ENCODE results near the gene SSTR3. TPM values are rescaled to one million over a fixed set of nuclear protein-coding genes. Genes with fewer than 3 reads are reported as not detected.

SSTR3 gene
- total and polyA plus RNA-seq, 2 of the 13 experiments (the other 11 are each of a cell fraction or from before 2014, with no cell fraction given): 0.08 to 0.64 TPM

GRCh38 chr22:37178350-37179125, 33.7 kb downstream of the SSTR3 start (continued):
- no peak for TF ChIP-seq ZNF713 (CRISPR knock-in tag; IDR thresholded peaks at IDR 0.05)
- TF ChIP-seq NFATC3 (CRISPR knock-in tag; IDR thresholded peaks at IDR 0.05): no peak
- peak; percentile 34; the same call in 1 of the 2 replicates for TF ChIP-seq MAFF (IDR thresholded peaks at IDR 0.05; ENCODE audit: low read depth, low read length)
- TF ChIP-seq ZNF382 (CRISPR knock-in tag; IDR thresholded peaks at IDR 0.05; ENCODE audit: borderline replicate concordance): no peak
- no peak for TF ChIP-seq RNF219 (CRISPR knock-in tag; IDR thresholded peaks at IDR 0.05)
- TF ChIP-seq LBX2 (CRISPR knock-in tag; IDR thresholded peaks at IDR 0.05; ENCODE audit: borderline replicate concordance): no peak
- TF ChIP-seq SAP130 (CRISPR knock-in tag; IDR thresholded peaks at IDR 0.05; ENCODE audit: low read depth): peak; percentile 17; the same call in 1 of the 2 replicates
- TF ChIP-seq MLX (CRISPR knock-in tag; IDR thresholded peaks at IDR 0.05): no peak
- TF ChIP-seq KAT8 (CRISPR knock-in tag; IDR thresholded peaks at IDR 0.05): 0 out of 2 replicates have a peak, but pooled peaks have one; percentile 35
- peak in 1 of 2 experiments; percentile 34; a peak in 1 of 4 replicates for TF ChIP-seq MAFK (conservative IDR thresholded peaks at IDR 0.05 in 1 of 2, IDR thresholded peaks at IDR 0.05 in 1 of 2; ENCODE audit: low read length in 2 of 2)
- TF ChIP-seq REXO4 (CRISPR knock-in tag; IDR thresholded peaks at IDR 0.05; ENCODE audit: borderline replicate concordance): no peak
- TF ChIP-seq ZNF337 (CRISPR knock-in tag; IDR thresholded peaks at IDR 0.05; ENCODE audit: borderline replicate concordance, low read depth): no peak
- TF ChIP-seq MTA3 (CRISPR knock-in tag; IDR thresholded peaks at IDR 0.05): no peak
- TF ChIP-seq KDM4B (CRISPR knock-in tag; IDR thresholded peaks at IDR 0.05): no peak
- TF ChIP-seq ZFYVE20 (CRISPR knock-in tag; IDR thresholded peaks at IDR 0.05; ENCODE audit: borderline replicate concordance, low read depth): no peak
- 0 out of 2 replicates have a peak, but pooled peaks have one; percentile 45 for TF ChIP-seq PAXIP1 (CRISPR knock-in tag; conservative IDR thresholded peaks at IDR 0.05)
- no peak for TF ChIP-seq HDAC2 (CRISPR knock-in tag; IDR thresholded peaks at IDR 0.05)
- TF ChIP-seq NFKBIZ (CRISPR knock-in tag; IDR thresholded peaks at IDR 0.05): no peak
- no peak for TF ChIP-seq ZNF207 (IDR thresholded peaks at IDR 0.05; ENCODE audit: borderline replicate concordance)
- TF ChIP-seq ZNF557 (CRISPR knock-in tag; IDR thresholded peaks at IDR 0.05): no peak
- TF ChIP-seq WIZ (CRISPR knock-in tag; IDR thresholded peaks at IDR 0.05): no peak
- TF ChIP-seq ZNF580 (CRISPR knock-in tag; IDR thresholded peaks at IDR 0.05; ENCODE audit: borderline replicate concordance, low read depth): no peak
- TF ChIP-seq SOX13 (IDR thresholded peaks at IDR 0.05): no peak
- no peak; a peak in 1 of 4 replicates for TF ChIP-seq SOX13 (CRISPR knock-in tag; conservative IDR thresholded peaks at IDR 0.05 in 1 of 2, IDR thresholded peaks at IDR 0.05 in 1 of 2)
